ENCODE results near the gene EPS8L2.
A peak's percentile ranks its signal among the peaks of the same experiment; 100 is the strongest.

GRCh38 chr11:776561-777287, 70.7 kb downstream of the EPS8L2 start:
- TF ChIP-seq POLR2AphosphoS5 (IDR thresholded peaks at IDR 0.05; ENCODE audit: low read depth, low read length) (0 out of 2 replicates have a peak, but pooled peaks have one; percentile 26), POLR2A (IDR thresholded peaks at IDR 0.05; ENCODE audit: low read depth, low read length) (peak; percentile 44; the same call in 1 of the 2 replicates), TAF1 (IDR thresholded peaks at IDR 0.05; ENCODE audit: borderline replicate concordance, low read depth, low read length) (no peak)

Data from GM12892 (cell line).